GM12891 (cell line): ENCODE measurements around the gene SCN4B.

Experiments used
- POLR2A ChIP-seq: IDR thresholded peaks from 2 replicates; pipeline ENCODE4 v1.6.1; 2011; ENCODE audit warnings: low read depth, low read length, control low read depth
- POLR2AphosphoS5 ChIP-seq: IDR thresholded peaks from 2 replicates; pipeline ENCODE4 v1.6.1; 2011; ENCODE audit warnings: low read depth, low read length, control low read depth
- TAF1 ChIP-seq: IDR thresholded peaks from 2 replicates; pipeline ENCODE4 v1.6.1; 2011; ENCODE audit warnings: low read depth, low read length, control low read depth

GRCh38 chr11:118135051-118135795 is 17.4 kb downstream of the SCN4B start:
- TF ChIP-seq POLR2AphosphoS5 (no peak), TAF1 (no peak), POLR2A (no peak)
